D721Med (cell line): ENCODE measurements around the gene PGAM2.

ENCODE experiments used
- DNase-seq: peaks from one replicate; pipeline ENCODE4 v3.0.0; 2011; ENCODE audit warnings: low spot score; ENCODE audit not compliant: insufficient read length
- FAIRE-seq: peaks from 2 replicates; lab custom pipeline; 2011; peaks lifted over from hg19 to GRCh38; lab: Jason Lieb, UNC
- CTCF ChIP-seq: IDR thresholded peaks from 2 replicates; pipeline ENCODE4 v1.5.1; 2012; ENCODE audit warnings: mild to moderate bottlenecking, control low read depth; ENCODE audit not compliant: insufficient read depth; ENCODE audit errors: missing control alignments

The PGAM2 gene

GRCh38 chr7:44101303-44101965 lies 36.1 kb upstream of the PGAM2 start:
- no peak for TF ChIP-seq CTCF
- DNase-seq (no peak), FAIRE-seq (no peak)

GRCh38 chr7:44100458-44101302 lies 35.3 kb upstream of the PGAM2 start:
- TF ChIP-seq CTCF, result no peak
- DNase-seq (no peak), FAIRE-seq (no peak)

GRCh38 chr7:44099669-44100068 lies 34.3 kb upstream of the PGAM2 start:
- no peak for TF ChIP-seq CTCF
- FAIRE-seq (no peak), DNase-seq (no peak)

- no peak for DNase-seq
- no peak for TF ChIP-seq CTCF
- FAIRE-seq, result no peak
Observed at GRCh38 chr7:44098092-44099068, 33.0 kb upstream of the PGAM2 start.

GRCh38 chr7:44097064-44097932 lies 31.9 kb upstream of the PGAM2 start:
- no peak for TF ChIP-seq CTCF
- no peak for FAIRE-seq

GRCh38 chr7:44096326-44096881 lies 31.0 kb upstream of the PGAM2 start:
- no peak for FAIRE-seq
- DNase-seq, result no peak

More at GRCh38 chr7:44097064-44097932, 31.9 kb upstream of the PGAM2 start:
- no peak for DNase-seq

More at GRCh38 chr7:44096326-44096881, 31.0 kb upstream of the PGAM2 start:
- no peak for TF ChIP-seq CTCF
